Mucosa of rectum (tissue), 2 donors: Measurements from ENCODE around the gene MBLAC1.
A peak's percentile ranks its signal among the peaks of the same experiment; 100 is the strongest.
"Not testable (repeated sequence)": the region's sequence is repeated elsewhere in the genome, so short reads cannot be mapped to it uniquely, and the experiment has no call there.

Experiments used
- H3K27ac ChIP-seq, 2 donors: one replicate each; pipeline ENCODE4 v1.7.0; 2013; ENCODE audit warnings: inconsistent platforms in 2 of 2, low read depth in 2 of 2, low read length in 2 of 2
- H3K27me3 ChIP-seq, 2 donors: one replicate each; pipeline ENCODE4 v1.7.0; 2013; ENCODE audit warnings: low read length in 2 of 2; ENCODE audit not compliant: control insufficient read depth in 2 of 2, insufficient read depth in 2 of 2
- H3K36me3 ChIP-seq, 2 donors: one replicate each; pipeline ENCODE4 v1.7.0; 2013; ENCODE audit warnings: low read length in 2 of 2; ENCODE audit not compliant: control insufficient read depth in 2 of 2, insufficient read depth in 2 of 2
- H3K4me1 ChIP-seq, 2 donors: one replicate each; pipeline ENCODE4 v1.7.0; 2013; ENCODE audit warnings: low read length in 2 of 2, mild to moderate bottlenecking in 1 of 2; ENCODE audit not compliant: control insufficient read depth in 2 of 2, insufficient read depth in 2 of 2
- H3K4me3 ChIP-seq, 2 donors: one replicate each; pipeline ENCODE4 v1.7.0; 2013; ENCODE audit warnings: low read length in 2 of 2
- H3K9ac ChIP-seq, 2 donors: one replicate each; pipeline ENCODE4 v1.7.0; 2013; ENCODE audit warnings: low read length in 2 of 2, low read depth in 1 of 2, mild to moderate bottlenecking in 1 of 2
- H3K9me3 ChIP-seq, 2 donors: one replicate each; pipeline ENCODE4 v1.7.0; 2013; ENCODE audit warnings: low read length in 2 of 2; ENCODE audit not compliant: control insufficient read depth in 2 of 2
- donor health status: healthy.
- donor health status: Normal muscosa, but diverticular disease.

Gene MBLAC1

GRCh38 chr7:100122568-100122967 lies 4.2 kb upstream of the MBLAC1 start:
- H3K27ac ChIP-seq: no peak overlapping the region
- H3K4me3 ChIP-seq: no peak overlapping the region
- H3K9ac ChIP-seq: no peak overlapping the region
- H3K4me1 ChIP-seq: peaks cover 33 to 34% of the 10 kb centered on the region in 2 donors
- H3K27me3 ChIP-seq: no peaks in the 10 kb centered on the region
- no peaks in the 10 kb centered on the region for H3K36me3 ChIP-seq
- no peaks in the 10 kb centered on the region for H3K9me3 ChIP-seq

DNA sequence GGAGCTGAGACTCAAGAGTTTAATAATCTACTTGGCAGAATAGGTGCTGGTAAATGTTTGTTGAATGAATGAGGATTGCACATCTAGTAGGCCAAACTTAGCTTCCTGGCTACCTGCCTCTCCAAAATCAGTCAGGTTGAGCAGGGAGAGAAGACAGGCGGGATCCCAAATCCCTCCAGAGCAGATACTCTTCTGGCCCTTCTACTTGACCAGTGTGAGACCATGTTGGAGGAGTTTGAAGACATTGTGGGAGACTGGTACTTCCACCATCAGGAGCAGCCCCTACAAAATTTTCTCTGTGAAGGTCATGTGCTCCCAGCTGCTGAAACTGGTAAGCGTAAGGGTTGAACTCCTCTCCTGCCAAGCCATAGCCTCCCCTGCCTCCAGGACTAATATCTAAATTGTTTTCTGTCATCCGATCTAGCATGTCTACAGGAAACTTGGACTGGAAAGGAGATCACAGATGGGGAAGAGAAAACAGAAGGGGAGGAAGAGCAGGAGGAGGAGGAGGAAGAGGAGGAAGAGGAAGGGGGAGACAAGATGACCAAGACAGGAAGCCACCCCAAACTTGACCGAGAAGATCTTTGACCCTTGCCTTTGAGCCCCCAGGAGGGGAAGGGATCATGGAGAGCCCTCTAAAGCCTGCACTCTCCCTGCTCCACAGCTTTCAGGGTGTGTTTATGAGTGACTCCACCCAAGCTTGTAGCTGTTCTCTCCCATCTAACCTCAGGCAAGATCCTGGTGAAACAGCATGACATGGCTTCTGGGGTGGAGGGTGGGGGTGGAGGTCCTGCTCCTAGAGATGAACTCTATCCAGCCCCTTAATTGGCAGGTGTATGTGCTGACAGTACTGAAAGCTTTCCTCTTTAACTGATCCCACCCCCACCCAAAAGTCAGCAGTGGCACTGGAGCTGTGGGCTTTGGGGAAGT lies 2.2 kb upstream of the MBLAC1 start:
- Histone ChIP-seq H3K4me3 (peak overlapping the region in 1 of 2 donors; percentile 58), H3K27me3 (no peaks in the 10 kb centered on the region), H3K4me1 (peaks cover 37 to 38% of the 10 kb centered on the region in 2 donors), H3K36me3 (no peaks in the 10 kb centered on the region), H3K9me3 (no peaks in the 10 kb centered on the region), H3K27ac (peak overlapping the region; percentile 98 to 99), H3K9ac (peak overlapping the region; percentile 42 to 98)

DNA sequence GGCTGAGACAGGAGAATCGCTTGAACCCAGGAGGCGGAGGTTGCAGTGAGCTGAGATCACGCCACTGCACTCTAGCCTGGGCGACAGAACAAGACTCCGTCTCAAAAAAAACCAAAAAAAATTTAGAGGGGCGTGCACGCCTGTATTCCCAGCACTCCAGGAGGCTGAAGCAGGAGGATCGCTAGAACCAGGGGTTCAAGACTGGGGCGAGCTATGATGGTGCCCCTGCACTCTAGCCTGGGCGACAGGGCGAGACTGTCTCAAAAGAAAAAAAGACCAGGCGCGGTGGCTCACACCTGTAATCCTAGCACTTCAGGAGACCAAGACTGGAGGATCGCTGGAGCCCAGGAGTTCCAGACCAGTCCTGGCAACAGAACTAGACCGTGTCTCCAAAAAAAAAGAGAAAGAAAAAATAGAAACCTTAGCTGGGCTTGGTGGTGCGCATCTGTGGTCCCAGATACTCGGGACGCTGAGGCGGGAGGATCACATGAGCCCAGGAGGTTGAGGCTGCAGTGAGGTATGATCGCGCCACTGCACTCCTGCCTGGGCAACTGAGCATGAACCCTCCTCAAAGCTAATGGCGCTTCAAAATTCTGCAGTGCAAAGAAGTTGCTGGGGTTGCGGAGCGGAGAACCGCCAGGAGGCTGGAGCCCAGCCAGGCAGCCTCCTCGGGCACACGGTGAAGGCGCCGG lies 382 bp upstream of the MBLAC1 start:
- Histone ChIP-seq H3K9me3 (no peaks in the 10 kb centered on the region), H3K27ac (peak overlapping the region; percentile 98 to 99), H3K9ac (peak overlapping the region; percentile 97 to 98), H3K4me3 (peak overlapping the region; percentile 95), H3K27me3 (no peaks in the 10 kb centered on the region), H3K36me3 (no peaks in the 10 kb centered on the region), H3K4me1 (peaks cover 33 to 38% of the 10 kb centered on the region in 2 donors)

DNA sequence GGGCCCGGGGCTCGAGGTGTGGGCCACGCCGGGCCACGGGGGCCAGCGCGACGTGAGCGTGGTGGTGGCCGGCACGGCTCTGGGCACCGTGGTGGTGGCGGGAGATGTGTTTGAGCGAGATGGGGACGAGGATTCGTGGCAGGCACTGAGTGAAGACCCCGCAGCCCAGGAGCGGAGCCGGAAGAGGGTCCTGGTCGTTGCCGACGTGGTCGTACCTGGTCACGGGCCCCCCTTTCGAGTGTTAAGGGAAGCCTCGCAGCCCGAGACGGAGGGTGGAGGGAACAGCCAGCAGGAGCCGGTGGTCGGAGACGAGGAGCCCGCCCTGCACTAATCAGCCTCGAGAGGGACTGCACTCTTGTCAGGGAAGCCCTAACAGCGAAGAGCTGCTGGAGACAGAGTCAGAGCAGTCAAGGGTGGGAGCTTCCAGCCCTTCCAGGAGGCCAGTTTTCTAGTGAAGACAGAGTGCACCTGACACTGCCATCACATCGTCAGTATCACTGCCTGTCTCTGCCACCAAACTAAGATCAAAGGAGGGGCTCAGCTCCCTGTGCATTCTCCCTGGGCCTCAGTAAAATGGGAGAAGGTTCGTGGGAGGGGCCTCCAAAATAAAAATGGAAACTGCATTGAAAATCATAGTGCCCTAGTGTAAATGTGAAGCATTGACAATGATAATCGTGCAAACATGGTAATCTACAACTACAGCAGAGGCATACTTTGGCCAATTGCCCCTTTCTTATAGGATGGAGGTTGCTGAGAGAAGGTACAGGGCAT lies 1.3 kb downstream of the MBLAC1 start:
- H3K9ac ChIP-seq: peak overlapping the region; percentile 97 to 98
- peak overlapping the region; percentile 98 to 99 for H3K27ac ChIP-seq
- no peaks in the 10 kb centered on the region for H3K27me3 ChIP-seq
- H3K4me3 ChIP-seq: peak overlapping the region; percentile 95
- no peaks in the 10 kb centered on the region for H3K9me3 ChIP-seq
- H3K36me3 ChIP-seq: no peaks in the 10 kb centered on the region
- H3K4me1 ChIP-seq: peaks cover 33 to 40% of the 10 kb centered on the region in 2 donors

GRCh38 chr7:100128637-100128963 lies 1.8 kb downstream of the MBLAC1 start:
- H3K9me3 ChIP-seq: no peaks in the 10 kb centered on the region
- H3K27me3 ChIP-seq: no peaks in the 10 kb centered on the region
- peak overlapping the region in 1 of 2 donors; percentile 95 for H3K4me3 ChIP-seq
- peaks cover 33 to 40% of the 10 kb centered on the region in 2 donors for H3K4me1 ChIP-seq
- peak overlapping the region; percentile 97 to 98 for H3K9ac ChIP-seq
- H3K27ac ChIP-seq: no peak overlapping the region
- no peaks in the 10 kb centered on the region for H3K36me3 ChIP-seq

GRCh38 chr7:100130220-100130607 lies 3.4 kb downstream of the MBLAC1 start:
- Histone ChIP-seq H3K27ac (peak overlapping the region in 1 of 2 donors; percentile 37), H3K4me1 (peaks cover 21 to 27% of the 10 kb centered on the region in 2 donors)
- not testable (repeated sequence) for H3K4me3 ChIP-seq, H3K36me3 ChIP-seq, H3K9me3 ChIP-seq, H3K27me3 ChIP-seq, H3K9ac ChIP-seq

DNA sequence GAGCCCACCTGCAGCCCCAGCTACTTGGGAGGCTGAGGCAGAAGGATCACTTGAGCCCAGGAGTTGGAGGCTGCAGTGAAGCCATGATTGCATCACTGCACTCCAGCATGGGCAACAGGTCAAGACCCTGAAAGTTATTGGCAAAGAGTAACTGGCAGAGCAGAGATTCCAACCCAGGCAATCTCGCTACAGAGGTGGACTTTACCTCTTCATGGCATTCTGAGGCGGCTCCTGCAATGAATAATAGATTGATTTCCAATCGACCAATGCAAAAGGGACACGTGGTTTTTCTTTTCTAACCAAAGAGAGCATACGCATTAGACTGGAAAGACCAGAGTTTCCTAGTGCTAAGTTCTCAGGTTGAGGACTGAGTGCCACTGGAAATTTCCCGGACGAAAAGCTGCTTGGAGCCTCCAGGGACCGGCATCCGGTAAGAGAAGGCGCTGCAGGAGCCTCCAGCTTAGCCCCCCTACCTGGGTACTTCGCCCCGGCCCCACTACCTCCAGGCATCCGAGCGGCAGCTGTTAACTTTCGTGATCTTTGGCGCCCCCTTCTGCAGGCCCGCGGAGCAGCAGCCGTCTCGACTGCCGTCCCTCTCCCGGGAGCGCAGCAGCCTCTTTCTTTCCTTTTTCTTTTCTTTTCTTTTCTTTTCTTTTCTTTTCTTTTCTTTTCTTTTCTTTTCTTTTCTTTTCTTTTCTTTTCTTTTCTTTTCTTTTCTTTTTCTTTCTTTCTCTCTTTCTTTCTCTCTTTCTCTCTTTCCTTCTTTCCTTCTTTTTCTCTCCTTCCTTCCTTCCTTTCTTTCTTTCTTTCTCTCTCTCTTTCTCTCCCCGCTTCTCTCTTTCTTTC lies 4.1 kb downstream of the MBLAC1 start:
- peaks cover 18 to 24% of the 10 kb centered on the region in 2 donors for H3K4me1 ChIP-seq
- peak overlapping the region in 1 of 2 donors; percentile 37 for H3K27ac ChIP-seq
- H3K9ac ChIP-seq: peak overlapping the region; percentile 65 to 70
- no peaks in the 10 kb centered on the region for H3K9me3 ChIP-seq
- H3K27me3 ChIP-seq: no peaks in the 10 kb centered on the region
- H3K4me3 ChIP-seq: peak overlapping the region; percentile 50 to 66
- H3K36me3 ChIP-seq: no peaks in the 10 kb centered on the region

GRCh38 chr7:100132126-100132525 lies 5.4 kb downstream of the MBLAC1 start:
- Histone ChIP-seq H3K27me3 (no peaks in the 10 kb centered on the region), H3K9ac (no peak overlapping the region), H3K4me1 (peaks cover 15 to 22% of the 10 kb centered on the region in 2 donors), H3K36me3 (no peaks in the 10 kb centered on the region), H3K9me3 (no peaks in the 10 kb centered on the region), H3K27ac (no peak overlapping the region), H3K4me3 (no peak overlapping the region)

- no peaks in the 10 kb centered on the region for H3K27me3 ChIP-seq
- H3K9ac ChIP-seq: no peak overlapping the region
- peaks cover 12 to 21% of the 10 kb centered on the region in 2 donors for H3K4me1 ChIP-seq
- H3K4me3 ChIP-seq: no peak overlapping the region
- no peaks in the 10 kb centered on the region for H3K36me3 ChIP-seq
- no peak overlapping the region for H3K27ac ChIP-seq
- H3K9me3 ChIP-seq: no peaks in the 10 kb centered on the region
Observed at GRCh38 chr7:100132697-100133151, 6.0 kb downstream of the MBLAC1 start.
